SK-N-SH treated with all-trans-retinoic acid at 6 μM for 48 hours (cell line): ENCODE results near the gene GRAMD1B.
A peak's percentile ranks its signal among the peaks of the same experiment; 100 is the strongest.
"Not testable (repeated sequence)": the region's sequence is repeated elsewhere in the genome, so short reads cannot be mapped to it uniquely, and the experiment has no call there.

ENCODE experiments used
- ATAC-seq: fragments of 200-7000 bp; cut with Tn5 transposase; 3 replicates; pipeline ENCODE4 v1.9.1; 2020; ENCODE audit warnings: mild to moderate bottlenecking, moderate library complexity
- CSDC2 ChIP-seq: fragments of 250-450 bp; sonication (Bioruptor Pico); IDR thresholded peaks from 2 replicates; pipeline ENCODE4 v1.5.0; 2020; ENCODE audit warnings: mild to moderate bottlenecking, moderate library complexity
- ESRRG ChIP-seq: fragments of 250-450 bp; sonication (Bioruptor Pico); IDR thresholded peaks from 2 replicates; pipeline ENCODE4 v1.6.1; 2021; ENCODE audit warnings: mild to moderate bottlenecking
- GLIS3 ChIP-seq: fragments of 250-450 bp; sonication (Bioruptor Pico); IDR thresholded peaks from 2 replicates; pipeline ENCODE4 v1.5.0; 2020; ENCODE audit warnings: mild to moderate bottlenecking, moderate library complexity
- ISL1 ChIP-seq: fragments of 250-450 bp; sonication (Bioruptor Pico); IDR thresholded peaks from 2 replicates; pipeline ENCODE4 v2.1.2; 2022; ENCODE audit warnings: mild to moderate bottlenecking, moderate library complexity
- OSR1 ChIP-seq: fragments of 250-450 bp; sonication (Bioruptor Pico); IDR thresholded peaks from 2 replicates; pipeline ENCODE4 v1.8.0; 2022; ENCODE audit warnings: moderate library complexity, mild to moderate bottlenecking, inconsistent platforms
- RARB ChIP-seq: fragments of 250-450 bp; sonication (Bioruptor Pico); IDR thresholded peaks from 2 replicates; pipeline ENCODE4 v1.8.0; 2021; ENCODE audit warnings: mild to moderate bottlenecking, moderate library complexity
- SNAI2 ChIP-seq: fragments of 250-450 bp; sonication (Bioruptor Pico); IDR thresholded peaks from 2 replicates; pipeline ENCODE4 v1.5.0; 2020; ENCODE audit warnings: mild to moderate bottlenecking, moderate library complexity
- TCF4 ChIP-seq: fragments of 250-450 bp; sonication (Bioruptor Pico); IDR thresholded peaks from 2 replicates; pipeline ENCODE4 v1.8.0; 2021; ENCODE audit warnings: mild to moderate bottlenecking, moderate library complexity, borderline replicate concordance
- TOX ChIP-seq: fragments of 250-450 bp; sonication (Bioruptor Pico); IDR thresholded peaks from 2 replicates; pipeline ENCODE4 v1.8.0; 2021; ENCODE audit warnings: mild to moderate bottlenecking, moderate library complexity, borderline replicate concordance
- ZFP3 ChIP-seq: fragments of 250-450 bp; sonication (Bioruptor Pico); IDR thresholded peaks from 2 replicates; pipeline ENCODE4 v1.5.0; 2020; ENCODE audit warnings: mild to moderate bottlenecking, moderate library complexity
- ZNF565 ChIP-seq: fragments of 450-650 bp; formaldehyde crosslinking; conservative IDR thresholded peaks from 2 replicates; pipeline ENCODE4 v1.5.0; 2020; ENCODE audit warnings: low read depth, mild to moderate bottlenecking, moderate library complexity
- ZNF70 ChIP-seq: fragments of 450-650 bp; formaldehyde crosslinking; IDR thresholded peaks from 2 replicates; pipeline ENCODE4 v1.5.0; 2020; ENCODE audit warnings: mild to moderate bottlenecking, moderate library complexity
- ZNF8 ChIP-seq: fragments of 450-650 bp; formaldehyde crosslinking; IDR thresholded peaks from 2 replicates; pipeline ENCODE4 v1.5.0; 2020; ENCODE audit warnings: mild to moderate bottlenecking, moderate library complexity
- TF ChIP-seq, protein P1 (sequence below): fragments of 250-450 bp; sonication (Bioruptor Pico); IDR thresholded peaks from 2 replicates; pipeline ENCODE4 v1.5.1; 2020; ENCODE audit warnings: low read depth, mild to moderate bottlenecking, moderate library complexity
- TF ChIP-seq, protein P2 (sequence below): fragments of 250-450 bp; sonication (Bioruptor Pico); IDR thresholded peaks from 2 replicates; pipeline ENCODE4 v1.5.0; 2020; ENCODE audit warnings: mild to moderate bottlenecking, moderate library complexity
- TF ChIP-seq, protein P3 (sequence below): fragments of 250-450 bp; sonication (Bioruptor Pico); IDR thresholded peaks from 2 replicates; pipeline ENCODE4 v1.8.0; 2020; ENCODE audit warnings: mild to moderate bottlenecking, moderate library complexity, borderline replicate concordance
- TF ChIP-seq, protein P4 (sequence below): fragments of 250-450 bp; sonication (Bioruptor Pico); IDR thresholded peaks from 2 replicates; pipeline ENCODE4 v1.8.0; 2021; ENCODE audit warnings: low read depth, mild to moderate bottlenecking, moderate library complexity, borderline replicate concordance

GRAMD1B gene

DNA sequence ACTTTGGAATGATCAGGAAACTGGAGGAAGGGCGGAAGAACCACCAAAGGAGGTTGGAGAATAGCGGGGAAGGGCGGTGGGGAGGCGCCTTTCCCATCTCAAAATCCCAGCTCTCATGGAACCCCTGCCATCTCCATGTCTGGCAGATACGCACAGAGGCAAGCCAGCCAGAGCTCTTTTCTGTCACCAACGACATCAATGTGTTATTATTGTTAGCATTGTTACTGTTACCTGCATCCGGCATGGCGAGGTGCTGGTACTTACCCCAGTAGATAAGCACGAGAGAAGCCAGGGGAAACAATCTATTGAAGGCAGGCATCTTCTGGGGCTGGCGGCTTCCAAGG, 223.4 kb downstream of the GRAMD1B start (continued):
- no peak for TF ChIP-seq TOX (CRISPR knock-in tag)
- TF ChIP-seq ZFP3 (CRISPR knock-in tag), result no peak

DNA sequence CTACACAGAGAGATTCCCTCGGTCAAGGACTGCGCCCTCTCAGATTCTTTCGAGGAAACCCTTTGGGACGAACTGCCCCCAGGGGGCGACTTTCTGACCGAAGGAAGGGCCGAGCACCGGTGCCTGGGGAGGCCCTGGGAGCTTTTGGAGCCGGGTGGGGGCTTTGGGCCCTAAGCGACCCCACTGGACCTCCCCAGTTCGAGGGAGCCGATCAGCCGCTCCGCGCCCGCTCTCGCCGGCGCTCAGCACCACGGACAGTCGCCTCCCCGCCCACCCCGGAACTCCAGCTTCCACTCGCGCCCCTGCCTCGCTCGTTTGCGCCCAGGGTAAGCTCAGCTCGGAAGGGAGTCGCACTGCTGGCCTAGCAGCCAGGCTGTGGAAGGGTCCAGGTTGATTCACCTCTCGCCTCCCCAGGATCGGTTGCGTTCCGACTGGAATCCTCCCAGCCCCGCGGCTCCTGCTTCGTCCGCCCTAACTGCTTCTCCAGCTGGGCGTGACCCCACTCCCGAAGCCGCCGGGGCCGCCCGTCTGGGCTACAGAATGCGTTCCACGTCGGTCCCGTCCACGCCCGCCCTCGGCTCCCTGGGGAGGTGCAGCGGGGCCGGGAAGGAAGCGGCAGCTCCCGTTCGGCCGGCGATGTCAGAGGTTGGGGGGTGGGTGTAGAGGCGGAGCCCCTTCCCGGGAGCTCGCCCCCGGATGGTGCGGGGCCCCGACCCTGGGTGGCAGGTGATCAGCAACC, 223.9 kb downstream of the GRAMD1B start:
- ATAC-seq, result peak; percentile 84
- TF ChIP-seq TCF4 (CRISPR knock-in tag) (no peak), CSDC2 (CRISPR knock-in tag) (no peak), OSR1 (no peak), SNAI2 (no peak), RARB (CRISPR knock-in tag) (no peak)
- TF ChIP-seq, all 23 proteins: peak for 0

DNA sequence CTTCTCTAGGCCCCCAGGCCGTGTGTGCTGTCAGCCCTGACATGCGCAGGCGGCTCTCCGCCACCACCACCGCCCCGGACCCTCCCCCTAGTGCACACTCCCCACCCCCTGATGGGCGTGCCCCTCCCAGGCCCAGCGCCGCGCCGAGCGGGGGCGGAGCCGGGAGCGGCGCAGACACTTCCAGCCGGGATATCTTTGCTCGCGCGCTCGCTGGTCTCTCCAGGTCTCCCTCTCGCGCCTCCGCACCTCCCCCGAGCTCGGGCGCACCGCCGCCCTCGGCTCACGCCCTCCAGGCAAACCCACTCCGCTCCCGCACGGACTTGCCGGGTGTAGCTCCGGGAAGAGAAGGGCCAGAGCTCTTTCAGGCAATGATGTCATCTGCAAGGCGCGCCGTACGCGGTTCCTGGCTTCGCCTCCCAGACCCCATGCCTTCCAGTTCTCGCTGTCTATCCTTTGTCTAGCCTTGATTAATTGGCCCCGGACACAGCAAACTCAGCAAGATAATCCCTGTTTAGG, 224.6 kb downstream of the GRAMD1B start, which contains the start of gene SCN3B:
SCN3B (minus strand) TSS at position 59 of the 516 bp plus-strand sequence. CDS start 823 bp downstream, outside the sequence.
- ATAC-seq, result peak; percentile 96
- TF ChIP-seq TOX (CRISPR knock-in tag) (no peak), ZNF70 (CRISPR knock-in tag) (peak; percentile 43; the same call in 1 of the 2 replicates), GLIS3 (CRISPR knock-in tag) (no peak), CSDC2 (CRISPR knock-in tag) (0 out of 2 replicates have a peak, but pooled peaks have one; percentile 36), ISL1 (CRISPR knock-in tag) (no peak), TCF4 (CRISPR knock-in tag) (no peak)
- TF ChIP-seq, protein P1, sequence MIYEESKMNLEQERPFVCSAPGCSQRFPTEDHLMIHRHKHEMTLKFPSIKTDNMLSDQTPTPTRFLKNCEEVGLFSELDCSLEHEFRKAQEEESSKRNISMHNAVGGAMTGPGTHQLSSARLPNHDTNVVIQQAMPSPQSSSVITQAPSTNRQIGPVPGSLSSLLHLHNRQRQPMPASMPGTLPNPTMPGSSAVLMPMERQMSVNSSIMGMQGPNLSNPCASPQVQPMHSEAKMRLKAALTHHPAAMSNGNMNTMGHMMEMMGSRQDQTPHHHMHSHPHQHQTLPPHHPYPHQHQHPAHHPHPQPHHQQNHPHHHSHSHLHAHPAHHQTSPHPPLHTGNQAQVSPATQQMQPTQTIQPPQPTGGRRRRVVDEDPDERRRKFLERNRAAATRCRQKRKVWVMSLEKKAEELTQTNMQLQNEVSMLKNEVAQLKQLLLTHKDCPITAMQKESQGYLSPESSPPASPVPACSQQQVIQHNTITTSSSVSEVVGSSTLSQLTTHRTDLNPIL, result no peak
- TF ChIP-seq, protein P2, sequence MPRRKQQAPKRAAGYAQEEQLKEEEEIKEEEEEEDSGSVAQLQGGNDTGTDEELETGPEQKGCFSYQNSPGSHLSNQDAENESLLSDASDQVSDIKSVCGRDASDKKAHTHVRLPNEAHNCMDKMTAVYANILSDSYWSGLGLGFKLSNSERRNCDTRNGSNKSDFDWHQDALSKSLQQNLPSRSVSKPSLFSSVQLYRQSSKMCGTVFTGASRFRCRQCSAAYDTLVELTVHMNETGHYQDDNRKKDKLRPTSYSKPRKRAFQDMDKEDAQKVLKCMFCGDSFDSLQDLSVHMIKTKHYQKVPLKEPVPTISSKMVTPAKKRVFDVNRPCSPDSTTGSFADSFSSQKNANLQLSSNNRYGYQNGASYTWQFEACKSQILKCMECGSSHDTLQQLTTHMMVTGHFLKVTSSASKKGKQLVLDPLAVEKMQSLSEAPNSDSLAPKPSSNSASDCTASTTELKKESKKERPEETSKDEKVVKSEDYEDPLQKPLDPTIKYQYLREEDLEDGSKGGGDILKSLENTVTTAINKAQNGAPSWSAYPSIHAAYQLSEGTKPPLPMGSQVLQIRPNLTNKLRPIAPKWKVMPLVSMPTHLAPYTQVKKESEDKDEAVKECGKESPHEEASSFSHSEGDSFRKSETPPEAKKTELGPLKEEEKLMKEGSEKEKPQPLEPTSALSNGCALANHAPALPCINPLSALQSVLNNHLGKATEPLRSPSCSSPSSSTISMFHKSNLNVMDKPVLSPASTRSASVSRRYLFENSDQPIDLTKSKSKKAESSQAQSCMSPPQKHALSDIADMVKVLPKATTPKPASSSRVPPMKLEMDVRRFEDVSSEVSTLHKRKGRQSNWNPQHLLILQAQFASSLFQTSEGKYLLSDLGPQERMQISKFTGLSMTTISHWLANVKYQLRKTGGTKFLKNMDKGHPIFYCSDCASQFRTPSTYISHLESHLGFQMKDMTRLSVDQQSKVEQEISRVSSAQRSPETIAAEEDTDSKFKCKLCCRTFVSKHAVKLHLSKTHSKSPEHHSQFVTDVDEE (CRISPR knock-in tag), result 0 out of 2 replicates have a peak, but pooled peaks have one; percentile 11
- TF ChIP-seq, protein P3, sequence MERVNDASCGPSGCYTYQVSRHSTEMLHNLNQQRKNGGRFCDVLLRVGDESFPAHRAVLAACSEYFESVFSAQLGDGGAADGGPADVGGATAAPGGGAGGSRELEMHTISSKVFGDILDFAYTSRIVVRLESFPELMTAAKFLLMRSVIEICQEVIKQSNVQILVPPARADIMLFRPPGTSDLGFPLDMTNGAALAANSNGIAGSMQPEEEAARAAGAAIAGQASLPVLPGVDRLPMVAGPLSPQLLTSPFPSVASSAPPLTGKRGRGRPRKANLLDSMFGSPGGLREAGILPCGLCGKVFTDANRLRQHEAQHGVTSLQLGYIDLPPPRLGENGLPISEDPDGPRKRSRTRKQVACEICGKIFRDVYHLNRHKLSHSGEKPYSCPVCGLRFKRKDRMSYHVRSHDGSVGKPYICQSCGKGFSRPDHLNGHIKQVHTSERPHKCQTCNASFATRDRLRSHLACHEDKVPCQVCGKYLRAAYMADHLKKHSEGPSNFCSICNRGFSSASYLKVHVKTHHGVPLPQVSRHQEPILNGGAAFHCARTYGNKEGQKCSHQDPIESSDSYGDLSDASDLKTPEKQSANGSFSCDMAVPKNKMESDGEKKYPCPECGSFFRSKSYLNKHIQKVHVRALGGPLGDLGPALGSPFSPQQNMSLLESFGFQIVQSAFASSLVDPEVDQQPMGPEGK, result no peak
- TF ChIP-seq, all 23 proteins: peak for 3

DNA sequence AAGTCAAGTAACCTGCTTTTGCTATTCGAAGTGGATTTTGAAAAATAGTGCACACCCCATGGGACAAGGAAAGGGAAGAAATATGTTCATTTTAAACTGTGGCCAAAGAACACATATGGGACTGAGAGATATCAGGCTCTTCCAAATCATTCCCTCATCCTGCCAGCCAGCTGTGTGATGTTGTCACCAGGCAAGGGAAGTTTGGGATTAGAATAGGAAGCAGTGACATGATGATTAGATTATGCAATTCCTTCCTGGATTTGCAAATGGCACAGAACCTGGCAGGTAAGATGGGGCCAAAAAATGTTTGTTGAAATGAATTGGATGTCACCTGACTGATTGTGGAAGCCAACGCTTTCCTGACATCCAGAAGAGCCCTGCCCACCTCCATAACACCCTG, 229.2 kb downstream of the GRAMD1B start:
- no peak for ATAC-seq
- TF ChIP-seq ZNF565, result no peak
- no peak for TF ChIP-seq TCF4 (CRISPR knock-in tag)
- no peak for TF ChIP-seq ZNF8

DNA sequence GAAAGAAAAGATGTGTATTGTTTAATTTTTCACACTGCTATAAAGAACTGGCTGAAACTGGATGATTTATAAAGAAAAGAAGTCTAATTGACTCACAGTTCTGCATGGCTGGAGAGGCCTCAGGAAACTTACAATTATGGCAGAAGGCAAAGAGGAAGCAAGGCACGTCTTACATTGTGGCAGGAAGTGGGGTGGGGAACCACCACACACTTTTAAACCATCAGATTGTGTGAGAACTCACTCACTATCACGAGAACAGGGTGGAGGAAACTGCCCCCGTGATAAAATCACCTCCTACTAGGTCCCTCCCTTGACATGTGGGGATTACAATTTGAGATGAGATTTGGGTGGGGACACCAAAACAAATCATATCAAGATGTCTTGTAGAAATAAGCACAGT, 229.9 kb downstream of the GRAMD1B start:
- not testable (repeated sequence) for ATAC-seq

DNA sequence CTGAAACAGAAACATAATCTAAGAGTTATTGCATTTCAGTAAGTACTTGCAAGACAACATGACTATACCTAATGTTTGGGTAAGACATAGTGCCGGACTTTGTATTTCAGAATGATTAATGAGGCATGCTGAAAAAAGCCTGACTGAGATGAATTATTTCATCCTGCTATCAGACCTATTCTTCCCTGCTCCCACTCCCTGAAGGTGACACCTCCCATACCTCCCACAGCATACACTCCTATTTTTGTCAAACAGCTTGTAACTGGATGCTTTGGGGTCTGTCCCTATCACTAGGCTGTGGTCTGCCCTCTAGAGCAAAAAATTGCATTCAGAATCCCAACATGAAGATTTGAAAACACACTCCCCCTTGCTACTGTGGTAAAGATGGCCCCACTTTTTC, 235.2 kb downstream of the GRAMD1B start:
- ATAC-seq, result no peak
- TF ChIP-seq ZFP3 (CRISPR knock-in tag) (no peak), ESRRG (no peak), GLIS3 (CRISPR knock-in tag) (no peak)
- TF ChIP-seq, protein P4, sequence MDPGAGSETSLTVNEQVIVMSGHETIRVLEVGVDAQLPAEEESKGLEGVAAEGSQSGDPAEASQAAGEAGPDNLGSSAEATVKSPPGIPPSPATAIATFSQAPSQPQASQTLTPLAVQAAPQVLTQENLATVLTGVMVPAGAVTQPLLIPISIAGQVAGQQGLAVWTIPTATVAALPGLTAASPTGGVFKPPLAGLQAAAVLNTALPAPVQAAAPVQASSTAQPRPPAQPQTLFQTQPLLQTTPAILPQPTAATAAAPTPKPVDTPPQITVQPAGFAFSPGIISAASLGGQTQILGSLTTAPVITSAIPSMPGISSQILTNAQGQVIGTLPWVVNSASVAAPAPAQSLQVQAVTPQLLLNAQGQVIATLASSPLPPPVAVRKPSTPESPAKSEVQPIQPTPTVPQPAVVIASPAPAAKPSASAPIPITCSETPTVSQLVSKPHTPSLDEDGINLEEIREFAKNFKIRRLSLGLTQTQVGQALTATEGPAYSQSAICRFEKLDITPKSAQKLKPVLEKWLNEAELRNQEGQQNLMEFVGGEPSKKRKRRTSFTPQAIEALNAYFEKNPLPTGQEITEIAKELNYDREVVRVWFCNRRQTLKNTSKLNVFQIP (CRISPR knock-in tag), result no peak
